HT-29 (cell line): ENCODE results near the gene KRT37. TPM values are rescaled to one million over a fixed set of nuclear protein-coding genes. Genes with fewer than 3 reads are reported as not detected.
"Not testable (repeated sequence)": the region's sequence is repeated elsewhere in the genome, so short reads cannot be mapped to it uniquely, and the experiment has no call there.

ENCODE experiments used
- DNase-seq: peaks from one replicate; pipeline ENCODE4 v3.0.0-alpha.2; 2015; ENCODE audit warnings: low spot score
- total RNA-seq: library from RNA; depleted of rRNA; stranded (reverse); fragments of >200 nt; shearing (Covaris generic); gene quantifications from 2 replicates; pipeline ENCODE4 v1.2.3, GENCODE V29; 2014

KRT37 gene
- total RNA-seq, 1 experiment from 2014 or later = not detected

DNA sequence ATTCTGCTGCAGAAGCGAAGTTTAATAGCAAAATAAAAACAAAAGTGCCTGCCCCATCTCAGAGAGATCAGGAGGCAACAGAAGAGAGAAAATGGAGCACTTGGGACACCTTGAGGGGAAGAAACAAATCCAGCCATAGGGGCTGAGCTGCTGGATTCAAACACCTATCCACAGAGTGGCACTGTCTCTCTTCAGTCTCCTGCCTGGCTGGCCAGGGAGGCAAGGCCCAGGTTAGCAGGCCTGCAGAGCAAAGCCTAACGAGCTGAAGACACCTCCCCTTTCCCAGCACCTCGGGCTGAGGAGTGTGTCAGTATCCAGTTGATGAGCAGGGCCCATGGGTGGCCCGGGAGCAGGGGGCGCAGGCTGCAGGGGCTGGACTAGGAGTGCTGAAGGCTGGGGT, 18.2 kb downstream of the KRT37 start:
- DNase-seq = peak; percentile 16

- DNase-seq = peak; percentile 47
These were observed 20.2 kb downstream of the KRT37 start for GRCh38 chr17:41404024-41404671.

GRCh38 chr17:41403404-41404023, 20.9 kb downstream of the KRT37 start:
- DNase-seq = no peak

DNA sequence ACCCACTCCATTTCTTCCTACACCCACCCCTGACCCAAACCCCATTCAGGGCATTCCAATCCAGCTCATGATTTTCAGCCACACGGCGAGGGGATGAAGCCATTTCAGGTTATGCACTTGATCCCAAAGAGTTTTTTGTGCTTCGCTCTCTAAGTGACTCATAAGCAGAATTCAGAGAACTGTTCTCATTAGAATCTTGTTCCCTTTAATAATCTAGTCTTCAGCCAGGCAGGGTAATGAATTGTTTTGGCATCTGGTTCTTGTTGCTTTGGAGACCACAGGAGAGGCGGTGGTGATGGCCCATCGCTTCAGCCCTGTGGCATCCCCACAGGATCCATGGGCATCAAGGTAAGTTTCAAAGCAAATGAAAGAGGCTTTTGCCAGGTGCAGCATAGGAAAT, 22.2 kb downstream of the KRT37 start:
- DNase-seq = no peak

GRCh38 chr17:41396996-41397660, 27.3 kb downstream of the KRT37 start, which contains the start of gene KRT31:
KRT31 (minus strand) TSS chr17:41397608; CDS start chr17:41397539, 69 bp downstream.
- no peak for DNase-seq

DNA sequence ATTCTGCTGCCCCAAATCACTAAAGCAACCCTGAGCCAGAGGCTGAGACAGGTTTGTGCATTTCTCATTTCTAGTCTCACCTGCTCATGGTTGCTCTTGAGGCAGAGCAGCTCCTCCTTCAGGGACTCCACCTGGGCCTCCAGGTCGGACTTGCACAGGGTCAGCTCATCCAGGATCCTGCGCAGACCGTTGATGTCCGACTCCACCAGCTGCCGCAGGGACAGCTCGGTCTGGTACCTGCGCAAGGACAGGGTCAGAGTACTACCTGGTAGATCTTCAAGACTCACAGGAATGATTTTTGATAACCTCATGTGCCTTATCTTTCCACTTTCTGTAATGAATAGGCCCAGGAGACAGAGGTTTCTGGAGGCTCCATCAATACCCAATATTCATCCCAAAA, 28.0 kb downstream of the KRT37 start:
- DNase-seq = no peak

DNA sequence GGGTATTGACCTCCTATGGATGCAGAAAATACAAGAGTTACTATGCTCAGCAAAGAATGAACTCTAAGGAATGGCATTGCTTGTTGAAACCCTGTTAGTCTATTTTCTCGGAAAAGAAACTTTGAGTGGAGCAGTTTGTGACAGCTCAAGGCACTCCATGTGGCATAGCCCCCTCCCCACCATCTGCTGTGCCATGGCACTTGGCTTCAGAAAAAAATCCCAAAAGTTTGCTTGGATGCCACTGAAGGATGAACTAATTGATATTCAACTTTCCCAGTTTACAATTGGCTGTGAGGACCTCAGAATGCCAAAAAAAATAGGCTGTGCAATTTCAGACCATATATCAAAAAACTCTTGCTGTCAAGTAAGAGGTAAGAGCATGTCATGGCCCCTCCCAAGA, 28.8 kb downstream of the KRT37 start:
- DNase-seq = no peak

DNA sequence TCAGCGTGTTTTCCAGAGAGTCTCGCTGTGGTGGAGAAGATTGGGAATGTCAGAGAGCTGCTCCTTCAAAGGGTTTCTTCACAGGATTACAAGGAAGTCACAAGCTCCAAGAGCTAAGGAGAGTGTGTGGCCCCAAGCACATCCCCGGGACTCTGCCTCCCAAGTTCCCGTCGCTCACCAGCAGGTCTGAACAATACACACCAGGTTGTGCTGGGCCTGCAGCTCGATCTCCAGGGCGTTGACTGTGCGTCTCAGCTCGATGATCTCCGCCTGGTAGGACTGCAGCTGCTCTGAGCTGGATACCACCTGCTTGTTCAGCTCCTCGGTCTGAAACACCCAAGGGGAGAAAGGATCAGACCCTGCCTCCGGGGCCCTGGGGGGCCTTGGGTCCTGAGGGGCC, 29.3 kb downstream of the KRT37 start:
- not testable (repeated sequence) for DNase-seq

- DNase-seq = no peak
These were observed 30.0 kb downstream of the KRT37 start for GRCh38 chr17:41394254-41394996.

- DNase-seq = no peak
These were observed 30.6 kb downstream of the KRT37 start for GRCh38 chr17:41393826-41394225.

DNA sequence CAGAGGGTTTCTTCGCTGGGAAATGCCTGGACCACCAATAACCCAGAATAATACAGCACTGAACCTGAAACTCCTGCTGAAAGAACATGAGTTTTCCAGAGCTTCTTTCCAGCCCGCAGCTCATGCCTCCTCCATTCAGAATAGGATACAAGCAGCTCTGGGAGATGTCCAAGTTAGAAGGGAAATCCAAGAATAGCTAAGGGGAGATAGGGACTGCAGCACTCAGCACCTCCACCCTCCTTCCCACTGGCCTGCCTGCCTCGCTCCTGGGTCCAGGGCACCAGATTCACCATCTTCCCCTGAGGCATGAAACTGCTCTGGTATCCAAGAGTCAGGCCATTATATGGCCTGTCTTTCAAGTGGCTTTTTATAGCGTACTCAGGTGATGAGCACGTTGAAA, 31.1 kb downstream of the KRT37 start:
- DNase-seq = no peak

- no peak for DNase-seq
These were observed 32.1 kb downstream of the KRT37 start for GRCh38 chr17:41392278-41392677.

DNA sequence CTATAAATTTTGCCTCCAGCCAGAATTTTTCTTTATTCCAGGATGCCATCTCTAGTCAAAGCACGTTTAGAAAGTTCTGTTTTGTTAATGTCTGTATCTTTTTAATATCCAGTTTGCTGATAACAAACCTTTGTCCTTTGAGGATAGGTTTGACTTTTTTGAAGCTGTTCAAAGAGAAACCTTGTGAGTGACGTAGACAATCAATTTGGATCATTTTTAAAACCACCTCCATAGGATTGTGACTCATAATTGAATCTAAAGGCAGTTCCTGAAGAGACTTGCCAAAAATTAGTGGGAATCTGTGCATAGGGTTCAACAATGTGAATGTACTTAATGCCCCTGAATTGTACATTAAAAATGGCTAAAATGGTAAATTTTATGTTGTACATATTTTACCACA, 32.9 kb downstream of the KRT37 start:
- no peak for DNase-seq

DNA sequence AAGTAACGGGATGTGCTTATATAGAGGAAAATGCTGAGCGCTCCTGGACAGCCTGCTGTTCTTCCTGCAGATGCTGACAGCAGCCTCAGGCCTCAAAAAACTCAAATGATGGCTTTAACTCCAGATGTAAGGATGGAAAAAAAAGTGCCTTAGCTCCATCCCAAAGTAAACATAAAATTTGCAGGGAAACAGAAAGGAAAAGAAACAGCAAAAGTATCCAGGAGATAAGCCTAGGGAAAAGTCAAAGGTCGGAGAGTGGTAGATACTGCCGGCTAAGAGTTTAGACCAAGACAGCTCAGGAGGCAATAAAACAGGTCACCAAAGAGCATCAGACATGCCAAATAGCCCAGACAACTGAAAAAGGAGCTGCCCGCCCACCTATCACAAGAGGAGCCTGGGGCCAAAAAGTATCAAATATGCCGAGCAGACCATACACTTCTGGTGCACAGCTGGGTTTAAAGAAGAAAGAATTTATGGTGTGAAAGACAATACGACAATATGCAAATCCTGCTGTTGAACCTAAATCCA, 33.9 kb downstream of the KRT37 start:
- no peak for DNase-seq

DNA sequence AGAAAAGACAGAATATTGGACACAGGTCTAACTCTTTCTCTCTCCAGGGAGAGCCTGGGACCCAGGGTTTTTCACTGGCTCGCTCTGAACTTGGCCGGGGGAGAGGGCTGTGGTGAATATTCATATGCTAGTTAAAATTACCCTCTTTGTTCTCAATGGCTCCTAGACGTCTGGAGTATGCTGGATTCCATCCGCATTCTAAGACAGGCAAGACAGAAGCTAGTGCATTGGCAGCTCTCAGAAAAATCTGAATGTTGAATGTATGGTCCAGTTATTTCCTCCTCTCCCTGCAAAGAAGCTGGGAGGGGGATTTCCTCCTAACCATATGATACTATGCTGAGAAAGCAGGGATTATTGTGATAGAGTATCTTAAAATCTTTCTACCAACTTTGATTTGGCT, 36.7 kb downstream of the KRT37 start:
- no peak for DNase-seq

DNA sequence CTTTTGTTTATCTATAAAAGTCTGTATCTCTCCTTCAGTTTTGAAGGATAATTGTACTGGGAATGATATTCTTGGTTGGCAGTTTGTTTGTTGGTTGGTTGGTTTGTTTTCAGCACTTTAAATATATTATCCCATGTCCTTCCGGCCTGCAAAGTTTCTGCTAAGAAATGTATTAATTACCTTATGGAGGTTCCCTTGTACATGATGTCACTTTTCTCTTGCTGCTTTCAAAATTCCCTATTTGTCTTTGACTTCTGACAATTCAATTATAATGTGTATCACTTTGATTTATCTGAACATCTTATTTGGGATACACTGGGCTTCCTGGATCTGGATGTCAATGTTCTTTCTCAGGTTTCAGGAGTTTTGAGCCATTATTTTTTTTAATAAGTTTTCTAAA, 38.2 kb downstream of the KRT37 start:
- no peak for DNase-seq

DNA sequence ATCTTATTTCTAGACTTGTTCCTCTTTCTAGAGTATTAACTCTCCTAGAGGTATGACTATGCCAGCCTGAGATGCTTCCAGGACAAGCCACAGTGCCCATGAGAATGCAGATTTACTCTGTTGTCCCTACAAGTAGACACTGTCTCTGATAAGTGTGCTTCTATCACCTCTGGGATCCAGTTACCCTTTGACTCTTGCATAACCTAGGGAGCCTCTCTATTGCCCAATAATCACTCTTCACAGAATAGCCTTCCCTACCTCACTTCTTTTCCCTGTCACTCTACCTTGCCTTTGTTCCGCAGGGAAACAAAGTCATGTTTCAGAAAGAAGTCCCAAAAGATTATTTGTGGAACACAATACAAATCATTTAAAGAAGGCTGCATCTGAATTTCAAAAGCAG, 40.7 kb downstream of the KRT37 start:
- DNase-seq = no peak

GRCh38 chr17:41382394-41382793, 42.0 kb downstream of the KRT37 start:
- no peak for DNase-seq

- DNase-seq = not testable (repeated sequence)
These were observed 42.4 kb downstream of the KRT37 start, which contains the start of gene KRT34 for GRCh38 chr17:41381943-41382342. KRT34 (minus strand) TSS chr17:41382306; CDS start chr17:41382246, 60 bp downstream.

DNA sequence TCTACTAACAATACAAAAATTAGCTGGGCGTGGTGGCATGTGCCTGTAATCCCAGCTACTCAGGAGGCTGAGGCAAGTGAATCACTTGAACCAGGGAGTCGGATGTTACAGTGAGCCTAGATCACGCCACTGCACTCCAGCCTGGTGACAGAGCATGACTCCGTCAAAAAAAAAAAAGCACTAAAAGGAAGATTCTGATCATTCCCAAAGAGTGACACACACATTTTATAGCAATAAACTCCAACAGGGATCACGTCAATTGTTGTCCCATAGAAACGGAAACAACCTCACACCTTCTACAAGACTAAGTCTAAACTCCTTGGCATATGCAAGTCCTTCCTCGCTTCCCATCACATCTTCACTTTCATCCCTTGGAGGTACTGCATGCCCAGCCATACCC, 44.3 kb downstream of the KRT37 start:
- DNase-seq = not testable (repeated sequence)

- DNase-seq = no peak
These were observed 46.8 kb downstream of the KRT37 start for GRCh38 chr17:41377546-41377945.
